Measurements from ENCODE around the gene DYNC1I1.

Gene DYNC1I1

GRCh38 chr7:95999481-95999880, 227.1 kb downstream of the DYNC1I1 start:
- no peak overlapping the region for H3K9ac ChIP-seq
- H3K36me3 ChIP-seq: no peaks in the 10 kb centered on the region
- H3K27ac ChIP-seq: no peak overlapping the region
- no peaks in the 10 kb centered on the region for H4K20me1 ChIP-seq
- H3K4me2 ChIP-seq: no peak overlapping the region
- H3K27me3 ChIP-seq: no peaks in the 10 kb centered on the region
- H3K4me3 ChIP-seq: no peak overlapping the region
- H3K4me1 ChIP-seq: peaks cover 23% of the 10 kb centered on the region
- no peak for TF ChIP-seq Cebpa-rat (IDR thresholded peaks at IDR 0.05)
- H3K9me3 ChIP-seq: no peaks in the 10 kb centered on the region

GRCh38 chr7:96004578-96004977, 232.2 kb downstream of the DYNC1I1 start:
- Histone ChIP-seq H3K4me3 (no peak overlapping the region), H3K9ac (no peak overlapping the region), H3K27me3 (no peaks in the 10 kb centered on the region), H4K20me1 (no peaks in the 10 kb centered on the region), H3K4me2 (no peak overlapping the region), H3K27ac (no peak overlapping the region), H3K36me3 (no peaks in the 10 kb centered on the region), H3K9me3 (no peaks in the 10 kb centered on the region), H3K4me1 (no peaks in the 10 kb centered on the region)
- TF ChIP-seq Cebpa-rat (IDR thresholded peaks at IDR 0.05): no peak

- Histone ChIP-seq H3K27ac (no peak overlapping the region), H3K27me3 (no peaks in the 10 kb centered on the region), H4K20me1 (no peaks in the 10 kb centered on the region), H3K4me2 (no peak overlapping the region), H3K9me3 (no peaks in the 10 kb centered on the region), H3K4me3 (no peak overlapping the region), H3K4me1 (no peaks in the 10 kb centered on the region), H3K9ac (no peak overlapping the region), H3K36me3 (no peaks in the 10 kb centered on the region)
- no peak for TF ChIP-seq Cebpa-rat (IDR thresholded peaks at IDR 0.05)
These were observed 232.9 kb downstream of the DYNC1I1 start for GRCh38 chr7:96005271-96005670.

GRCh38 chr7:96009148-96009547, 236.8 kb downstream of the DYNC1I1 start:
- TF ChIP-seq Cebpa-rat (IDR thresholded peaks at IDR 0.05): no peak
- H3K9ac ChIP-seq: no peak overlapping the region

GRCh38 chr7:96013836-96014235, 241.5 kb downstream of the DYNC1I1 start:
- Histone ChIP-seq H3K9me3 (no peaks in the 10 kb centered on the region), H3K4me1 (peaks cover 14% of the 10 kb centered on the region), H3K4me3 (no peak overlapping the region), H3K36me3 (no peaks in the 10 kb centered on the region), H3K9ac (no peak overlapping the region), H3K4me2 (no peak overlapping the region), H4K20me1 (no peaks in the 10 kb centered on the region), H3K27me3 (no peaks in the 10 kb centered on the region), H3K27ac (no peak overlapping the region)
- TF ChIP-seq Cebpa-rat (IDR thresholded peaks at IDR 0.05): no peak

More at GRCh38 chr7:96009148-96009547, 236.8 kb downstream of the DYNC1I1 start:
- Histone ChIP-seq H4K20me1 (no peaks in the 10 kb centered on the region), H3K4me1 (no peaks in the 10 kb centered on the region), H3K4me3 (no peak overlapping the region), H3K4me2 (no peak overlapping the region), H3K36me3 (no peaks in the 10 kb centered on the region), H3K9me3 (no peaks in the 10 kb centered on the region), H3K27ac (no peak overlapping the region), H3K27me3 (no peaks in the 10 kb centered on the region)

GRCh38 chr7:96014617-96015016, 242.3 kb downstream of the DYNC1I1 start:
- Histone ChIP-seq H3K36me3 (no peaks in the 10 kb centered on the region), H3K4me3 (no peak overlapping the region), H3K4me2 (no peak overlapping the region), H4K20me1 (no peaks in the 10 kb centered on the region), H3K27me3 (no peaks in the 10 kb centered on the region), H3K4me1 (peaks cover 14% of the 10 kb centered on the region), H3K9me3 (no peaks in the 10 kb centered on the region), H3K27ac (no peak overlapping the region), H3K9ac (no peak overlapping the region)
- TF ChIP-seq Cebpa-rat (IDR thresholded peaks at IDR 0.05): no peak

- Histone ChIP-seq H3K4me1 (peaks cover 14% of the 10 kb centered on the region), H3K27me3 (no peaks in the 10 kb centered on the region), H4K20me1 (no peaks in the 10 kb centered on the region), H3K9ac (no peak overlapping the region), H3K9me3 (peaks cover 4% of the 10 kb centered on the region; the same call in 1 of the 2 replicates), H3K36me3 (no peaks in the 10 kb centered on the region), H3K4me2 (peak overlapping the region; percentile 10; the same call in 1 of the 2 replicates), H3K4me3 (no peak overlapping the region), H3K27ac (no peak overlapping the region)
- TF ChIP-seq Cebpa-rat (IDR thresholded peaks at IDR 0.05): no peak
These were observed 243.8 kb downstream of the DYNC1I1 start for GRCh38 chr7:96016056-96016586.

GRCh38 chr7:96016735-96017134, 244.4 kb downstream of the DYNC1I1 start:
- Histone ChIP-seq H3K4me1 (peaks cover 14% of the 10 kb centered on the region), H3K9ac (no peak overlapping the region), H3K4me3 (no peak overlapping the region), H4K20me1 (no peaks in the 10 kb centered on the region), H3K36me3 (no peaks in the 10 kb centered on the region), H3K4me2 (peak overlapping the region; percentile 10; the same call in 1 of the 2 replicates), H3K27me3 (no peaks in the 10 kb centered on the region), H3K9me3 (peaks cover 4% of the 10 kb centered on the region; the same call in 1 of the 2 replicates), H3K27ac (no peak overlapping the region)
- TF ChIP-seq Cebpa-rat (IDR thresholded peaks at IDR 0.05): no peak

- no peak overlapping the region for H3K4me2 ChIP-seq
- peaks cover 14% of the 10 kb centered on the region for H3K4me1 ChIP-seq
- no peaks in the 10 kb centered on the region for H3K27me3 ChIP-seq
- TF ChIP-seq Cebpa-rat (IDR thresholded peaks at IDR 0.05): no peak
- peaks cover 4% of the 10 kb centered on the region; the same call in 1 of the 2 replicates for H3K9me3 ChIP-seq
- no peak overlapping the region for H3K4me3 ChIP-seq
- no peak overlapping the region for H3K27ac ChIP-seq
- H3K36me3 ChIP-seq: no peaks in the 10 kb centered on the region
- H4K20me1 ChIP-seq: no peaks in the 10 kb centered on the region
- no peak overlapping the region for H3K9ac ChIP-seq
These were observed 245.5 kb downstream of the DYNC1I1 start for GRCh38 chr7:96017877-96018276.

- no peaks in the 10 kb centered on the region for H4K20me1 ChIP-seq
- TF ChIP-seq Cebpa-rat (IDR thresholded peaks at IDR 0.05): no peak
- peaks cover 8% of the 10 kb centered on the region for H3K4me1 ChIP-seq
- peaks cover 4% of the 10 kb centered on the region; the same call in 1 of the 2 replicates for H3K9me3 ChIP-seq
- no peak overlapping the region for H3K4me3 ChIP-seq
- H3K9ac ChIP-seq: no peak overlapping the region
- H3K36me3 ChIP-seq: no peaks in the 10 kb centered on the region
- no peaks in the 10 kb centered on the region for H3K27me3 ChIP-seq
- H3K27ac ChIP-seq: no peak overlapping the region
- no peak overlapping the region for H3K4me2 ChIP-seq
These were observed 249.2 kb downstream of the DYNC1I1 start for GRCh38 chr7:96021568-96021967.

- Histone ChIP-seq H3K36me3 (no peaks in the 10 kb centered on the region), H3K4me1 (no peaks in the 10 kb centered on the region), H3K27me3 (no peaks in the 10 kb centered on the region), H3K9ac (no peak overlapping the region), H3K4me2 (no peak overlapping the region), H3K4me3 (no peak overlapping the region), H4K20me1 (no peaks in the 10 kb centered on the region), H3K27ac (no peak overlapping the region), H3K9me3 (peaks cover 4% of the 10 kb centered on the region; the same call in 1 of the 2 replicates)
- no peak for TF ChIP-seq Cebpa-rat (IDR thresholded peaks at IDR 0.05)
These were observed 251.0 kb downstream of the DYNC1I1 start for GRCh38 chr7:96023387-96023786.
